ENCODE results near the gene ONECUT3.

ONECUT3 gene

GRCh38 chr19:1768248-1768647 is 14.9 kb downstream of the ONECUT3 start:
- DNase-seq (ENCODE audit: low read depth) = no peak

- DNase-seq (ENCODE audit: low read depth) = no peak
Measured at GRCh38 chr19:1768918-1769644, 15.8 kb downstream of the ONECUT3 start.

GRCh38 chr19:1769645-1769985 is 16.3 kb downstream of the ONECUT3 start:
- DNase-seq (ENCODE audit: low read depth) = no peak

- no peak for DNase-seq (ENCODE audit: low read depth)
Measured at GRCh38 chr19:1770866-1771576, 17.7 kb downstream of the ONECUT3 start.

GRCh38 chr19:1773184-1773583 is 19.9 kb downstream of the ONECUT3 start:
- DNase-seq (ENCODE audit: low read depth) = no peak

GRCh38 chr19:1774989-1775772 is 21.9 kb downstream of the ONECUT3 start:
- no peak for DNase-seq (ENCODE audit: low read depth)

GRCh38 chr19:1775951-1776605 is 22.8 kb downstream of the ONECUT3 start:
- DNase-seq (ENCODE audit: low read depth) = no peak

- no peak for DNase-seq (ENCODE audit: low read depth)
Measured at GRCh38 chr19:1776606-1777147, 23.4 kb downstream of the ONECUT3 start.

GRCh38 chr19:1777149-1777548 is 23.8 kb downstream of the ONECUT3 start:
- DNase-seq (ENCODE audit: low read depth) = no peak

- no peak for DNase-seq (ENCODE audit: low read depth)
Measured at GRCh38 chr19:1779574-1779973, 26.3 kb downstream of the ONECUT3 start.

- DNase-seq (ENCODE audit: low read depth) = no peak
Measured at GRCh38 chr19:1780272-1780958, 27.1 kb downstream of the ONECUT3 start.

- no peak for DNase-seq (ENCODE audit: low read depth)
Measured at GRCh38 chr19:1782521-1782920, 29.2 kb downstream of the ONECUT3 start.

GRCh38 chr19:1783354-1783753 is 30.0 kb downstream of the ONECUT3 start:
- DNase-seq (ENCODE audit: low read depth) = no peak

- no peak for DNase-seq (ENCODE audit: low read depth)
Measured at GRCh38 chr19:1783874-1784273, 30.6 kb downstream of the ONECUT3 start.

GRCh38 chr19:1785310-1785709 is 32.0 kb downstream of the ONECUT3 start:
- DNase-seq (ENCODE audit: low read depth) = no peak

GRCh38 chr19:1786668-1787067 is 33.4 kb downstream of the ONECUT3 start:
- DNase-seq (ENCODE audit: low read depth) = no peak

- DNase-seq (ENCODE audit: low read depth) = no peak
Measured at GRCh38 chr19:1787116-1787515, 33.8 kb downstream of the ONECUT3 start.

GRCh38 chr19:1789261-1790041 is 36.1 kb downstream of the ONECUT3 start:
- no peak for DNase-seq (ENCODE audit: low read depth)

- no peak for DNase-seq (ENCODE audit: low read depth)
Measured at GRCh38 chr19:1790054-1790792, 36.9 kb downstream of the ONECUT3 start.

- DNase-seq (ENCODE audit: low read depth) = no peak
Measured at GRCh38 chr19:1791879-1792278, 38.6 kb downstream of the ONECUT3 start.

All from GM04503 (cell line).